HepG2 (cell line): ENCODE measurements around the gene BRD8. TPM values are rescaled to one million over a fixed set of nuclear protein-coding genes. Genes with fewer than 3 reads are reported as not detected.
"Not testable (repeated sequence)": the region's sequence is repeated elsewhere in the genome, so short reads cannot be mapped to it uniquely, and the experiment has no call there.

Source experiments
- ATAC-seq: fragments of 200-7000 bp; cut with Tn5 transposase; 3 replicates; pipeline ENCODE4 v1.9.1; 2020; ENCODE audit warnings: mild to moderate bottlenecking, moderate library complexity
- BruUV-seq: library from RNA; stranded (reverse); fragments of 400-500 nt; replicated peaks from 2 replicates; lab custom pipeline; 2021; lab: Mats Ljungman, UMichigan
- CTCF ChIA-PET: fragments of 300-600 bp; formaldehyde crosslinking; extraction: SDS; loops from one replicate; lab custom pipeline; 2021; ENCODE audit warnings: low total read pairs, inconsistent platforms, low intra/inter-chr PET ratio; lab: Yijun Ruan, JAX
- POLR2A ChIA-PET: fragments of 350-600 bp; sonication (Branson Sonifier 250); formaldehyde crosslinking; loops from one replicate; lab custom pipeline; 2020; ENCODE audit warnings: antibody characterized with exemption, inconsistent platforms; lab: Yijun Ruan, JAX
- DNase-seq: peaks from one replicate; pipeline ENCODE4 v3.0.0-alpha.2; 2015; ENCODE audit warnings: low spot score
- FAIRE-seq: peaks from 3 replicates; lab custom pipeline; 2011; peaks lifted over from hg19 to GRCh38; lab: Jason Lieb, UNC
- H2AFZ ChIP-seq: one replicate; pipeline ENCODE4 v1.6.1; 2011; ENCODE audit warnings: low read length, inconsistent platforms
- H3K27ac ChIP-seq: fragments of 300-600 bp; 3 replicates; pipeline ENCODE4 v1.8.0; 2011; ENCODE audit warnings: mixed run types, mild to moderate bottlenecking, mixed read lengths, low read length, inconsistent platforms; ENCODE audit not compliant: insufficient read depth; ENCODE audit errors: extremely low read length
- H3K27me3 ChIP-seq, 2 experiments: fragments of 200-600 bp in 1 of 2; 2 replicates in 1 of 2; 3 replicates in 1 of 2; pipeline versions ENCODE4 v1.6.0 to v1.8.0; 2011; ENCODE audit warnings: low read length in 2 of 2, mild to moderate bottlenecking in 2 of 2, moderate library complexity in 2 of 2, inconsistent platforms in 1 of 2; ENCODE audit not compliant: insufficient read depth in 2 of 2, control insufficient read depth in 1 of 2
- H3K36me3 ChIP-seq, 2 experiments: fragments of 200-600 bp in 1 of 2; replicated peaks in 1 of 2; 2 replicates in 1 of 2; 3 replicates in 1 of 2; pipeline versions ENCODE4 v1.5.1 to v1.8.0; 2011; ENCODE audit warnings: low read length in 2 of 2, inconsistent platforms in 1 of 2; ENCODE audit not compliant: insufficient read depth in 2 of 2, control insufficient read depth in 1 of 2
- H3K4me1 ChIP-seq: 2 replicates; pipeline ENCODE4 v1.5.1; 2012; ENCODE audit warnings: low read length, inconsistent platforms; ENCODE audit not compliant: insufficient read depth
- H3K4me2 ChIP-seq: 2 replicates; pipeline ENCODE4 v1.6.0; 2011; ENCODE audit warnings: low read depth, low read length, inconsistent platforms
- H3K4me3 ChIP-seq, 3 experiments: fragments of 200-600 bp in 1 of 3; sonication (generic), shearing (Covaris generic) in 1 of 3; replicated peaks in 1 of 3; 2 replicates each; pipeline ENCODE4 v1.5.1; 2011 to 2016; ENCODE audit warnings: low read length in 3 of 3, inconsistent platforms in 2 of 3, low read depth in 2 of 3, mild to moderate bottlenecking in 2 of 3, control low read depth in 1 of 3, mixed read lengths in 1 of 3; ENCODE audit not compliant: insufficient read depth in 1 of 3
- H3K79me2 ChIP-seq: one replicate; pipeline ENCODE4 v1.6.1; 2011; ENCODE audit warnings: low read length, inconsistent platforms; ENCODE audit not compliant: insufficient read depth
- H3K9ac ChIP-seq: 2 replicates; pipeline ENCODE4 v1.6.0; 2011; ENCODE audit warnings: mild to moderate bottlenecking, low read depth, low read length, inconsistent platforms; ENCODE audit not compliant: insufficient read depth
- H3K9me3 ChIP-seq: 2 replicates; pipeline ENCODE4 v1.5.1; 2012; ENCODE audit warnings: mild to moderate bottlenecking, low read length
- H4K20me1 ChIP-seq: 2 replicates; pipeline ENCODE4 v1.6.0; 2011; ENCODE audit warnings: inconsistent platforms, mild to moderate bottlenecking, low read length, moderate library complexity; ENCODE audit not compliant: insufficient read depth
- ATF1 ChIP-seq: IDR thresholded peaks from 2 replicates; pipeline ENCODE4 v1.6.1; 2016; ENCODE audit warnings: mild to moderate bottlenecking, control low read depth
- FOSL1 ChIP-seq: sonication (generic); formaldehyde crosslinking; IDR thresholded peaks from 2 replicates; pipeline ENCODE4 v1.9.0; 2021; ENCODE audit warnings: missing genetic modification reagents, borderline replicate concordance
- KLF11 ChIP-seq: IDR thresholded peaks from 2 replicates; pipeline ENCODE4 v1.6.1; 2016; ENCODE audit warnings: missing compliant biosample characterization
- MLLT10 ChIP-seq: sonication (generic); formaldehyde crosslinking; IDR thresholded peaks from 2 replicates; pipeline ENCODE4 v1.4.0; 2020; ENCODE audit warnings: missing genetic modification reagents
- PHB2 ChIP-seq: fragments of 450-650 bp; IDR thresholded peaks from 2 replicates; pipeline ENCODE4 v1.6.1; 2018; ENCODE audit not compliant: partially characterized antibody
- SMAD1 ChIP-seq: sonication (generic); formaldehyde crosslinking; IDR thresholded peaks from 2 replicates; pipeline ENCODE4 v1.4.0; 2020; ENCODE audit warnings: missing genetic modification reagents, low read depth, mild to moderate bottlenecking, borderline replicate concordance
- SNAI1 ChIP-seq: sonication (generic); formaldehyde crosslinking; IDR thresholded peaks from 2 replicates; pipeline ENCODE4 v1.5.0; 2020; ENCODE audit warnings: mild to moderate bottlenecking, missing genetic modification reagents, borderline replicate concordance
- SNRNP70 ChIP-seq: fragments of 200-400 bp; formaldehyde crosslinking; IDR thresholded peaks from 2 replicates; pipeline ENCODE4 v1.6.1; 2017; ENCODE audit warnings: mild to moderate bottlenecking, low read depth, low read length, moderate library complexity
- SOX13 ChIP-seq, 3 experiments: fragments of 450-650 bp in 1 of 3; sonication (generic) in 1 of 3; formaldehyde crosslinking in 1 of 3; IDR thresholded peaks in 2 of 3; conservative IDR thresholded peaks in 1 of 3; 2 replicates each; pipeline versions ENCODE4 v1.5.0 to v1.6.1; 2016 to 2020; ENCODE audit warnings: antibody characterized with exemption in 1 of 3, mild to moderate bottlenecking in 1 of 3, missing compliant biosample characterization in 1 of 3, missing genetic modification reagents in 1 of 3, moderate library complexity in 1 of 3
- ZBTB46 ChIP-seq: sonication (generic); formaldehyde crosslinking; IDR thresholded peaks from 2 replicates; pipeline ENCODE4 v1.4.0; 2020; ENCODE audit warnings: mild to moderate bottlenecking, missing genetic modification reagents, borderline replicate concordance
- ZNF124 ChIP-seq: sonication (generic); formaldehyde crosslinking; IDR thresholded peaks from 2 replicates; pipeline ENCODE4 v1.4.0; 2020; ENCODE audit warnings: missing genetic modification reagents
- ZNF230 ChIP-seq: sonication (generic); formaldehyde crosslinking; IDR thresholded peaks from 2 replicates; pipeline ENCODE4 v1.4.0; 2020; ENCODE audit warnings: mild to moderate bottlenecking, missing genetic modification reagents
- ZNF567 ChIP-seq: sonication (generic); formaldehyde crosslinking; IDR thresholded peaks from 2 replicates; pipeline ENCODE4 v1.8.1; 2023; ENCODE audit warnings: mild to moderate bottlenecking, missing genetic modification reagents, borderline replicate concordance
- ZNF644 ChIP-seq: IDR thresholded peaks from 2 replicates; pipeline ENCODE4 v1.6.1; 2016; ENCODE audit warnings: low read depth
- ZNF792 ChIP-seq: IDR thresholded peaks from 2 replicates; pipeline ENCODE4 v1.6.1; 2016
- WGBS: methylation state at CpG from one replicate; pipeline ENCODE4 v1.1.6; 2017; ENCODE audit warnings: low lambda C conversion rate; 5-methylcytosine and 5-hydroxymethylcytosine counted together
- in situ Hi-C: cut with HindIII; loops from 2 replicates; pipeline ENCODE4 v1.10.0; 2017; ENCODE audit warnings: low pct_unique_long_range_greater_than_20kb; ENCODE audit not compliant: extremely low pct_ligation_motif_present
- intact Hi-C: fragments of 100-400 bp; cut with micrococcal nuclease; formaldehyde crosslinking; loops from one replicate; pipeline ENCODE4 v1.10.0; 2022; ENCODE audit not compliant: unreplicated experiment
- polyA plus RNA-seq, 8 experiments: library from polyadenylated mRNA; depleted of rRNA in 3 of 8; stranded (reverse) in 7 of 8; unstranded in 1 of 8; fragments of >200 nt; fragmentation: Illumina TruSeq in 4 of 8; extraction: Trizol in 4 of 8; gene quantifications; 2 replicates each; pipeline versions ENCODE4 v1.2.1 to v1.2.3, GENCODE V29; 2011 to 2016; ENCODE audit warnings: low read depth in 4 of 8, missing spikeins in 1 of 8, mixed read lengths in 1 of 8; ENCODE audit not compliant: insufficient read depth in 1 of 8
- total RNA-seq, 5 experiments: library from RNA; depleted of rRNA; stranded (reverse); fragments of >200 nt; fragmentation: Illumina TruSeq; extraction: Trizol; gene quantifications; 2 replicates each; pipeline ENCODE4 v1.2.3, GENCODE V29; 2016; ENCODE audit warnings: low read depth in 1 of 5

BRD8 gene
- total and polyA plus RNA-seq, 2 of the 13 experiments (the other 11 are each of a cell fraction or from before 2014, with no cell fraction given), result 62.5 to 71.1 TPM

GRCh38 chr5:138157626-138158025 lies 20.8 kb downstream of the BRD8 start:
- Histone ChIP-seq H3K4me1 (no peaks in the 10 kb centered on the region), H3K27me3 (no peaks in the 10 kb centered on the region; a peak in 1 of 5 replicates), H3K9me3 (no peaks in the 10 kb centered on the region), H3K4me2 (no peak overlapping the region), H3K4me3 (no peak overlapping the region), H3K36me3 (peaks cover 25 to 56% of the 10 kb centered on the region in 2 experiments), H4K20me1 (no peaks in the 10 kb centered on the region; the same call in 1 of the 2 replicates), H3K9ac (no peak overlapping the region), H3K27ac (no peak overlapping the region), H2AFZ (no peak overlapping the region), H3K79me2 (no peaks in the 10 kb centered on the region)
- 82% methylated on average over 1 of the region's 1 CpG for WGBS
- POLR2A ChIA-PET, result no interaction called here
- DNase-seq (no peak), FAIRE-seq (no peak), ATAC-seq (no peak)
- in situ Hi-C loops (no loop called here), intact Hi-C loops (no loop called here)
- BruUV-seq, result no TSS peak
- CTCF ChIA-PET, result no interaction called here
- TF ChIP-seq KLF11 (CRISPR knock-in tag), result no peak
- no peak for TF ChIP-seq ZNF792 (CRISPR knock-in tag)
- no peak for TF ChIP-seq ZBTB46
- TF ChIP-seq ZNF230 (CRISPR knock-in tag), result no peak
- no peak for TF ChIP-seq SMAD1 (CRISPR knock-in tag)
- no peak for TF ChIP-seq FOSL1 (CRISPR knock-in tag)
- TF ChIP-seq ZNF567 (CRISPR knock-in tag), result no peak
- no peak for TF ChIP-seq ATF1 (CRISPR knock-in tag)
- TF ChIP-seq MLLT10 (CRISPR knock-in tag), result no peak
- no peak for TF ChIP-seq ZNF124 (CRISPR knock-in tag)
- TF ChIP-seq PHB2, result no peak
- no peak for TF ChIP-seq SNRNP70
- no peak for TF ChIP-seq ZNF644 (CRISPR knock-in tag)
- no peak for TF ChIP-seq SOX13 (IDR thresholded peaks at IDR 0.05)
- TF ChIP-seq SOX13 (CRISPR knock-in tag; conservative IDR thresholded peaks at IDR 0.05 in 1 of 2, IDR thresholded peaks at IDR 0.05 in 1 of 2), result no peak
- no peak for TF ChIP-seq SNAI1 (CRISPR knock-in tag)

GRCh38 chr5:138155977-138156376 lies 22.5 kb downstream of the BRD8 start:
- H2AFZ ChIP-seq, intact Hi-C loops, H3K9ac ChIP-seq, H3K79me2 ChIP-seq, H3K27me3 ChIP-seq, DNase-seq, H3K27ac ChIP-seq, H4K20me1 ChIP-seq, BruUV-seq, FAIRE-seq, ATAC-seq, H3K4me2 ChIP-seq, POLR2A ChIA-PET, H3K9me3 ChIP-seq, H3K4me3 ChIP-seq, CTCF ChIA-PET, H3K4me1 ChIP-seq, in situ Hi-C loops: not testable (repeated sequence)
- peaks cover 17 to 42% of the 10 kb centered on the region in 2 experiments for H3K36me3 ChIP-seq
- 96% methylated on average over 9 of the region's 9 CpGs for WGBS
